NT2/D1 (cell line): ENCODE measurements around the gene IL17RD.

ENCODE experiments used
- DNase-seq: peaks from one replicate; pipeline ENCODE4 v3.0.0-alpha.2; 2011; ENCODE audit warnings: low read depth, low spot score
- H3K27me3 ChIP-seq: 2 replicates; pipeline ENCODE4 v1.6.0; 2011; ENCODE audit warnings: mild to moderate bottlenecking; ENCODE audit not compliant: insufficient read length, insufficient read depth
- H3K36me3 ChIP-seq: 2 replicates; pipeline ENCODE4 v1.6.1; 2011; ENCODE audit warnings: mild to moderate bottlenecking, low read length, mixed read lengths; ENCODE audit not compliant: insufficient read depth, insufficient read length
- H3K4me1 ChIP-seq: 2 replicates; pipeline ENCODE4 v1.5.1; 2011; ENCODE audit not compliant: insufficient read depth, insufficient read length
- H3K4me3 ChIP-seq: 2 replicates; pipeline ENCODE4 v1.5.1; 2011; ENCODE audit warnings: low read depth; ENCODE audit not compliant: insufficient read length
- H3K9ac ChIP-seq: 2 replicates; pipeline ENCODE4 v1.6.0; 2011; ENCODE audit warnings: low read depth; ENCODE audit not compliant: insufficient read length
- H3K9me3 ChIP-seq: 2 replicates; pipeline ENCODE4 v1.5.1; 2011; ENCODE audit warnings: mild to moderate bottlenecking, low read length; ENCODE audit not compliant: insufficient read depth
- SUZ12 ChIP-seq: IDR thresholded peaks from 2 replicates; pipeline ENCODE4 v1.6.1; 2011; ENCODE audit not compliant: insufficient read length, insufficient read depth; ENCODE audit errors: extremely low read depth
- YY1 ChIP-seq: IDR thresholded peaks from 2 replicates; pipeline ENCODE4 v1.6.1; 2011; ENCODE audit not compliant: insufficient read length, insufficient read depth
- ZNF274 ChIP-seq: IDR thresholded peaks from 2 replicates; pipeline ENCODE4 v1.6.1; 2011; ENCODE audit warnings: mild to moderate bottlenecking, low read depth, low read length

The IL17RD gene

DNA sequence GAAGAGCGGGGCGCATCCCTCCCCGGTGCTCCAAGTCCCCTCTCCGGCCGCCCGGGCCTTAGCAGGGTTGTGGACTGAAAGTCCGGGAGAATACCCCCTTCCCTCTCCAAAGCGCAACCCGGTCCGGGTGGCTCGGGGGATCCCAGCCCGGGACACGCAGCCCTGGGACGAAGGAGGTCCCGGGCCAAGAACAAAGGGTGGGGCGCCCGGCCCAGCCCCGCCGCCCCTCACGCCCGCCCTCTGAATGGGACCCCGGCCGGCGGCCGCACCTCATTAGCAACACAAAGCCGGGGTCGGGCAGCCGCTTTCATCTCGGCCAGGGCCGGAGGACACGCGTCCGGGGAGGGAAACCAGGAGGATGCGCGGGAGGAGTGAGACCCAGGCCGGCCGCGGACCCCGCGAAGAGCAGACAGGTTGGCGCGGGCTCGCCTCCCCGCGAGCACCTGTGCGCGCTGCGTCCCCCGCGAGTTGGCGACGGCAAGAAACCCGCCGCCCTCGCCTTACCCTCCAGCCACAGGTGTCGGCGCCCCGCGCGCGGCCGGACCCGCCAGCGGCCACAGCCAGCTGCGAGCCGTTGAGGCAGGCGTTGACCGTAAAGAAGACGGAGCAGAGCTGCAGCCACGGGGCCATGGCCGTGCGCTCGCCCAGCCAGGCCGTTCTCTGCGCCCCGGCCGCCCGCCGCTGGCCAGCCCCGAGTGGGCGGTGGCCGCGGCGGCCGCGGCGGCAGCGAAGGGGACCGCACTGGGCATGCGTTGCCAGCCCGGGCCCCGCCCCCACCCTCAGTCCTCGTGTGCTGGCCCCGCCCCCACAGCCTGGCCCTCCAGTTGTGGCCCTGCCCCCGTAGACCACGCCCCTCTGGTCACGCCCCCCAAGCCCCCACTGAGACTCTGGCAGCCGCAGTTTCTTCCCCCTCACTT lies at the start of gene IL17RD:
Gene IL17RD (minus strand): TSS at position 697 of the 917 bp plus-strand sequence. CDS start 67 bp downstream, at position 630.
- DNase-seq = peak; percentile 82

DNA sequence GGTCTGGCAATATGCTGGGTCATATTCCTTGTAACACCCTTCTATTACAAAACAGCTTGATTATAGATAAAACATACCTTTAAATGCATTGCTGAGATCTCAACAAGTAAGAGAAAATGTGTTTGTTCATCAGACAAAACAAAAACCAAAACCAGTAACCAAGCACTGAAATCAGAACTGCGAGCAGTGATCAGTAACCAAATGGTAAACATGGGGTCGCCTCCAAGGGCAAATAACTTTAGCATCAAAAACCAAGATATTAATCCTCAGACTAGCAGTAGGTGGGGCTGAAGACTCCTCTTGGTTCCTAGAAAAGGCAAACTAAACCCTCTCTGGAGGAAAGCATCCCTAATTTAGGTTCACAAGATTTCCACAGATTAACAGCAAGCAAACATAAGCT lies 41.3 kb upstream of the IL17RD start:
- H3K27me3 ChIP-seq = peaks cover 54% of the 10 kb centered on the region
- TF ChIP-seq YY1 (no peak), ZNF274 (no peak), SUZ12 (no peak)
- no peaks in the 10 kb centered on the region for H3K9me3 ChIP-seq
- no peak overlapping the region for H3K4me3 ChIP-seq
- no peak overlapping the region for H3K9ac ChIP-seq
- DNase-seq = no peak
- H3K4me1 ChIP-seq = no peaks in the 10 kb centered on the region
- no peaks in the 10 kb centered on the region for H3K36me3 ChIP-seq

More for the DNA sequence above, at the start of gene IL17RD:
- Histone ChIP-seq H3K9ac (peak within 1 kb of the TSS; percentile 86), H3K4me1 (peaks cover 24% of the 10 kb centered on the region), H3K4me3 (peak within 1 kb of the TSS; percentile 70), H3K9me3 (no peaks in the 10 kb centered on the region), H3K36me3 (peaks cover 9% of the 10 kb centered on the region), H3K27me3 (peaks cover 64% of the 10 kb centered on the region)
- TF ChIP-seq SUZ12 = no peak
- TF ChIP-seq ZNF274 = no peak
- no peak for TF ChIP-seq YY1

GRCh38 chr3:57199895-57200297 lies 34.7 kb upstream of the IL17RD start, which contains the start of gene HESX1:
HESX1 (minus strand) TSS chr3:57199978; CDS start chr3:57199918, 60 bp downstream.
- peak; percentile 86 for DNase-seq
- no peaks in the 10 kb centered on the region for H3K4me1 ChIP-seq
- TF ChIP-seq SUZ12 = no peak
- TF ChIP-seq ZNF274 = no peak
- no peak for TF ChIP-seq YY1
- H3K4me3 ChIP-seq = no peak within 1 kb of the TSS
- no peaks in the 10 kb centered on the region for H3K9me3 ChIP-seq
- peaks cover 95% of the 10 kb centered on the region for H3K27me3 ChIP-seq
- H3K9ac ChIP-seq = no peak within 1 kb of the TSS
- H3K36me3 ChIP-seq = no peaks in the 10 kb centered on the region

GRCh38 chr3:57194641-57195040 lies 29.5 kb upstream of the IL17RD start:
- H3K9ac ChIP-seq = no peak overlapping the region
- no peak for TF ChIP-seq ZNF274
- no peak for TF ChIP-seq SUZ12
- no peaks in the 10 kb centered on the region for H3K9me3 ChIP-seq

GRCh38 chr3:57192028-57192427 lies 26.9 kb upstream of the IL17RD start:
- H3K9ac ChIP-seq = no peak overlapping the region
- H3K4me1 ChIP-seq = no peaks in the 10 kb centered on the region
- TF ChIP-seq ZNF274 (no peak), SUZ12 (no peak), YY1 (no peak)
- H3K4me3 ChIP-seq = no peak overlapping the region
- DNase-seq = no peak
- H3K27me3 ChIP-seq = peaks cover 30% of the 10 kb centered on the region
- H3K36me3 ChIP-seq = no peaks in the 10 kb centered on the region
- H3K9me3 ChIP-seq = no peaks in the 10 kb centered on the region

More at GRCh38 chr3:57194641-57195040, 29.5 kb upstream of the IL17RD start:
- no peak overlapping the region for H3K4me3 ChIP-seq
- H3K27me3 ChIP-seq = peaks cover 57% of the 10 kb centered on the region
- H3K36me3 ChIP-seq = no peaks in the 10 kb centered on the region
- no peaks in the 10 kb centered on the region for H3K4me1 ChIP-seq
- DNase-seq = no peak

DNA sequence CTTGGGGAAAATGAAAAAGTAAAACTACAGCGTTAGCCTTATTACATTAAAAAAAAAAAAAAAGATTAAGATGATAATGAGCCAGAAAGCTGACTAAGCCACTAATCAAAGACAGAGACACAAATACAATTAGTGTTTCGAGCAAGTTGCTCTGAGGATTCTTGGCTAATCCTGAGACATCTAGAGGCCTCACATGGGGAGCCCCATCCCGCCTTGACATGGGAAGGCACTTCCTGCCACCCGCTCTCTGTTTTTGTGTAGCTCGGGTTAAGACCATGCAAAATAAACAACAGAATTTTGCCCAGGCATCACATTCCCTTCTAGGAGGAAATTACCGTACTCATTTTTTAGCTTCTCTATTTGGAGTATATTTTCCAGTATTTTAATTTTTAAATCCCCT lies 19.4 kb upstream of the IL17RD start:
- no peak overlapping the region for H3K4me3 ChIP-seq
- H3K9me3 ChIP-seq = peaks cover 10% of the 10 kb centered on the region; the same call in 1 of the 2 replicates
- no peaks in the 10 kb centered on the region for H3K4me1 ChIP-seq
- no peak for TF ChIP-seq ZNF274
- TF ChIP-seq SUZ12 = no peak
- TF ChIP-seq YY1 = no peak
- H3K9ac ChIP-seq = no peak overlapping the region
- no peaks in the 10 kb centered on the region for H3K27me3 ChIP-seq
- no peak for DNase-seq
- H3K36me3 ChIP-seq = no peaks in the 10 kb centered on the region
